GM23338 (cell line): ENCODE data around the gene FAM181B. TPM values are rescaled to one million over a fixed set of nuclear protein-coding genes. Genes with fewer than 3 reads are reported as not detected.

ENCODE experiments used
- ATAC-seq: fragments of 200-7000 bp; cut with Tn5 transposase; 3 replicates; pipeline ENCODE4 v1.9.1; 2020
- DNase-seq: peaks from one replicate; pipeline ENCODE4 v3.0.0-alpha.2; 2015; ENCODE audit warnings: low spot score
- H2AFZ ChIP-seq: fragments of 200-600 bp; sonication (generic); 2 replicates; pipeline ENCODE4 v1.8.0; 2016; ENCODE audit warnings: antibody characterized with exemption, mild to moderate bottlenecking, moderate library complexity
- H3F3A ChIP-seq: fragments of 200-600 bp; sonication (generic); replicated peaks from 2 replicates; pipeline ENCODE4 v1.8.0; 2017; ENCODE audit warnings: antibody characterized with exemption, mixed run types, low read depth
- H3K27ac ChIP-seq: fragments of 200-600 bp; sonication (generic); 2 replicates; pipeline ENCODE4 v1.6.1; 2016; ENCODE audit warnings: low read depth
- H3K27me3 ChIP-seq: fragments of 200-600 bp; sonication (generic); 2 replicates; pipeline ENCODE4 v1.8.0; 2016; ENCODE audit warnings: mild to moderate bottlenecking, mixed run types, moderate library complexity; ENCODE audit not compliant: insufficient read depth
- H3K36me3 ChIP-seq: fragments of 200-600 bp; sonication (generic); 2 replicates; pipeline ENCODE4 v1.8.0; 2016; ENCODE audit warnings: mild to moderate bottlenecking; ENCODE audit not compliant: insufficient read depth
- H3K4me1 ChIP-seq: fragments of 200-600 bp; sonication (generic); 2 replicates; pipeline ENCODE4 v1.8.0; 2016; ENCODE audit warnings: mild to moderate bottlenecking, moderate library complexity; ENCODE audit not compliant: insufficient read depth
- H3K4me2 ChIP-seq: fragments of 200-600 bp; sonication (generic); 2 replicates; pipeline ENCODE4 v1.7.1; 2017; ENCODE audit warnings: mixed run types
- H3K4me3 ChIP-seq: fragments of 200-600 bp; sonication (generic); 2 replicates; pipeline ENCODE4 v1.6.1; 2016; ENCODE audit warnings: mixed run types
- H3K79me2 ChIP-seq: fragments of 200-600 bp; sonication (generic); replicated peaks from 2 replicates; pipeline ENCODE4 v1.8.0; 2017; ENCODE audit warnings: mild to moderate bottlenecking; ENCODE audit not compliant: insufficient read depth
- H3K9me2 ChIP-seq: fragments of 200-600 bp; sonication (generic); 2 replicates; pipeline ENCODE4 v1.8.0; 2017; ENCODE audit not compliant: insufficient read depth
- H4K20me1 ChIP-seq: fragments of 200-600 bp; sonication (generic); replicated peaks from 2 replicates; pipeline ENCODE4 v1.8.0; 2017; ENCODE audit warnings: mild to moderate bottlenecking; ENCODE audit not compliant: insufficient read depth
- H3K27ac Mint-ChIP-seq: 2 replicates; pipeline ENCODE4 v1.8.0; 2020; ENCODE audit warnings: inconsistent platforms, mild to moderate bottlenecking, moderate library complexity, mixed read lengths
- H3K27me3 Mint-ChIP-seq: 3 replicates; pipeline ENCODE4 v1.8.0; 2022; ENCODE audit warnings: low read depth, mild to moderate bottlenecking, moderate library complexity, mixed read lengths, inconsistent platforms; ENCODE audit not compliant: insufficient read depth, poor library complexity
- H3K36me3 Mint-ChIP-seq: 3 replicates; pipeline ENCODE4 v1.8.0; 2021; ENCODE audit warnings: low read depth, mild to moderate bottlenecking, inconsistent platforms, moderate library complexity, mixed read lengths
- H3K4me1 Mint-ChIP-seq: 3 replicates; pipeline ENCODE4 v1.8.0; 2020; ENCODE audit warnings: mild to moderate bottlenecking, inconsistent platforms, mixed read lengths
- H3K4me3 Mint-ChIP-seq: 3 replicates; pipeline ENCODE4 v1.8.0; 2021; ENCODE audit warnings: moderate library complexity, mild to moderate bottlenecking, inconsistent platforms, mixed read lengths
- H3K9me3 Mint-ChIP-seq: 3 replicates; pipeline ENCODE4 v1.8.0; 2020; ENCODE audit warnings: moderate library complexity, mild to moderate bottlenecking, inconsistent platforms, mixed read lengths
- NANOG ChIP-seq: IDR thresholded peaks from 2 replicates; pipeline ENCODE4 v1.6.1; 2016; ENCODE audit warnings: antibody characterized with exemption, borderline replicate concordance
- POLR2AphosphoS5 ChIP-seq: IDR thresholded peaks from 2 replicates; pipeline ENCODE4 v1.6.1; 2016; ENCODE audit warnings: antibody characterized with exemption, low read depth
- STAT1 ChIP-seq: IDR thresholded peaks from one replicate; pipeline ENCODE4 v1.6.1; 2016; ENCODE audit warnings: antibody characterized with exemption; ENCODE audit not compliant: unreplicated experiment
- ZNF114 ChIP-seq: fragments of 250-450 bp; sonication (Bioruptor Pico); IDR thresholded peaks from 2 replicates; pipeline ENCODE4 v1.5.0; 2020; ENCODE audit warnings: mild to moderate bottlenecking, moderate library complexity
- polyA plus RNA-seq: library from polyadenylated mRNA; unstranded; fragments of >200 nt; fragmentation: Nextera tagmentation; extraction: Ambion mirVana; gene quantifications from 2 replicates; pipeline ENCODE4 v1.2.1, GENCODE V29; 2016
- total RNA-seq: library from RNA; depleted of rRNA; stranded (reverse); fragments of >200 nt; shearing (Covaris generic); gene quantifications from 2 replicates; pipeline ENCODE4 v1.2.3, GENCODE V29; 2014
- TF ChIP-seq, protein P1 (sequence below): fragments of 250-450 bp; sonication (Bioruptor Pico); IDR thresholded peaks from 2 replicates; pipeline ENCODE4 v1.5.0; 2020; ENCODE audit warnings: mild to moderate bottlenecking, moderate library complexity
- TF ChIP-seq, protein P2 (sequence below), 2 experiments: fragments of 200-600 bp in 1 of 2; sonication (generic) in 1 of 2; conservative IDR thresholded peaks; 2 replicates each; pipeline versions ENCODE4 v1.5.1 to v1.6.1; 2016 to 2017; ENCODE audit warnings: antibody characterized with exemption in 2 of 2, low read depth in 2 of 2, mild to moderate bottlenecking in 2 of 2, moderate library complexity in 1 of 2
- TF ChIP-seq, protein P3 (sequence below): IDR thresholded peaks from one replicate; pipeline ENCODE4 v1.6.1; 2018; ENCODE audit warnings: antibody characterized with exemption; ENCODE audit not compliant: unreplicated experiment

The FAM181B gene
- total and polyA plus RNA-seq, 2 experiments from 2014 or later, result 0.36 to 0.87 TPM

DNA sequence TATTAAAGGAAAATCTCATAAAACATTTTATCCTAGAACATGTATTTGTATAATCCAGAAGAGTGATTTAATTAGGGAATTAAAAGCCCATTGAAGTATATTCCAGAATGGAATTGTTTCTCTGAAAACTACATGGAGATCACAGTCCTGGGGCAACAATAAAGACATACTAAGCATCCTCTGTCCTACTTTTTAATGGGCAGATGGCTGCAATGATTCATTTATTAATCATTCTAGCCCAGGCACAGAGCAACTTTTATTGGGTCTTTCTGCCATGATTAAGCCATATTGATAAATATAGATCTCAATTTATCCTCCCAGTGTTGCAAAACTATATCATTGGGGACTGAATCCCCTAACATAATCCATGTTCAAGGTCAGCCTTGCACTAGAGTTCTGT, 22.0 kb downstream of the FAM181B start:
- Histone ChIP-seq H3K79me2 (no peaks in the 10 kb centered on the region), H3K4me1 (no peaks in the 10 kb centered on the region), H2AFZ (no peak overlapping the region), H3K36me3 (no peaks in the 10 kb centered on the region), H3K9me2 (no peaks in the 10 kb centered on the region), H4K20me1 (no peaks in the 10 kb centered on the region), H3F3A (no peaks in the 10 kb centered on the region), H3K27me3 (no peaks in the 10 kb centered on the region), H3K4me2 (no peak overlapping the region), H3K4me3 (no peak overlapping the region), H3K27ac (no peak overlapping the region)
- peaks cover 2% of the 10 kb centered on the region for H3K27me3 Mint-ChIP-seq
- TF ChIP-seq, protein P1, sequence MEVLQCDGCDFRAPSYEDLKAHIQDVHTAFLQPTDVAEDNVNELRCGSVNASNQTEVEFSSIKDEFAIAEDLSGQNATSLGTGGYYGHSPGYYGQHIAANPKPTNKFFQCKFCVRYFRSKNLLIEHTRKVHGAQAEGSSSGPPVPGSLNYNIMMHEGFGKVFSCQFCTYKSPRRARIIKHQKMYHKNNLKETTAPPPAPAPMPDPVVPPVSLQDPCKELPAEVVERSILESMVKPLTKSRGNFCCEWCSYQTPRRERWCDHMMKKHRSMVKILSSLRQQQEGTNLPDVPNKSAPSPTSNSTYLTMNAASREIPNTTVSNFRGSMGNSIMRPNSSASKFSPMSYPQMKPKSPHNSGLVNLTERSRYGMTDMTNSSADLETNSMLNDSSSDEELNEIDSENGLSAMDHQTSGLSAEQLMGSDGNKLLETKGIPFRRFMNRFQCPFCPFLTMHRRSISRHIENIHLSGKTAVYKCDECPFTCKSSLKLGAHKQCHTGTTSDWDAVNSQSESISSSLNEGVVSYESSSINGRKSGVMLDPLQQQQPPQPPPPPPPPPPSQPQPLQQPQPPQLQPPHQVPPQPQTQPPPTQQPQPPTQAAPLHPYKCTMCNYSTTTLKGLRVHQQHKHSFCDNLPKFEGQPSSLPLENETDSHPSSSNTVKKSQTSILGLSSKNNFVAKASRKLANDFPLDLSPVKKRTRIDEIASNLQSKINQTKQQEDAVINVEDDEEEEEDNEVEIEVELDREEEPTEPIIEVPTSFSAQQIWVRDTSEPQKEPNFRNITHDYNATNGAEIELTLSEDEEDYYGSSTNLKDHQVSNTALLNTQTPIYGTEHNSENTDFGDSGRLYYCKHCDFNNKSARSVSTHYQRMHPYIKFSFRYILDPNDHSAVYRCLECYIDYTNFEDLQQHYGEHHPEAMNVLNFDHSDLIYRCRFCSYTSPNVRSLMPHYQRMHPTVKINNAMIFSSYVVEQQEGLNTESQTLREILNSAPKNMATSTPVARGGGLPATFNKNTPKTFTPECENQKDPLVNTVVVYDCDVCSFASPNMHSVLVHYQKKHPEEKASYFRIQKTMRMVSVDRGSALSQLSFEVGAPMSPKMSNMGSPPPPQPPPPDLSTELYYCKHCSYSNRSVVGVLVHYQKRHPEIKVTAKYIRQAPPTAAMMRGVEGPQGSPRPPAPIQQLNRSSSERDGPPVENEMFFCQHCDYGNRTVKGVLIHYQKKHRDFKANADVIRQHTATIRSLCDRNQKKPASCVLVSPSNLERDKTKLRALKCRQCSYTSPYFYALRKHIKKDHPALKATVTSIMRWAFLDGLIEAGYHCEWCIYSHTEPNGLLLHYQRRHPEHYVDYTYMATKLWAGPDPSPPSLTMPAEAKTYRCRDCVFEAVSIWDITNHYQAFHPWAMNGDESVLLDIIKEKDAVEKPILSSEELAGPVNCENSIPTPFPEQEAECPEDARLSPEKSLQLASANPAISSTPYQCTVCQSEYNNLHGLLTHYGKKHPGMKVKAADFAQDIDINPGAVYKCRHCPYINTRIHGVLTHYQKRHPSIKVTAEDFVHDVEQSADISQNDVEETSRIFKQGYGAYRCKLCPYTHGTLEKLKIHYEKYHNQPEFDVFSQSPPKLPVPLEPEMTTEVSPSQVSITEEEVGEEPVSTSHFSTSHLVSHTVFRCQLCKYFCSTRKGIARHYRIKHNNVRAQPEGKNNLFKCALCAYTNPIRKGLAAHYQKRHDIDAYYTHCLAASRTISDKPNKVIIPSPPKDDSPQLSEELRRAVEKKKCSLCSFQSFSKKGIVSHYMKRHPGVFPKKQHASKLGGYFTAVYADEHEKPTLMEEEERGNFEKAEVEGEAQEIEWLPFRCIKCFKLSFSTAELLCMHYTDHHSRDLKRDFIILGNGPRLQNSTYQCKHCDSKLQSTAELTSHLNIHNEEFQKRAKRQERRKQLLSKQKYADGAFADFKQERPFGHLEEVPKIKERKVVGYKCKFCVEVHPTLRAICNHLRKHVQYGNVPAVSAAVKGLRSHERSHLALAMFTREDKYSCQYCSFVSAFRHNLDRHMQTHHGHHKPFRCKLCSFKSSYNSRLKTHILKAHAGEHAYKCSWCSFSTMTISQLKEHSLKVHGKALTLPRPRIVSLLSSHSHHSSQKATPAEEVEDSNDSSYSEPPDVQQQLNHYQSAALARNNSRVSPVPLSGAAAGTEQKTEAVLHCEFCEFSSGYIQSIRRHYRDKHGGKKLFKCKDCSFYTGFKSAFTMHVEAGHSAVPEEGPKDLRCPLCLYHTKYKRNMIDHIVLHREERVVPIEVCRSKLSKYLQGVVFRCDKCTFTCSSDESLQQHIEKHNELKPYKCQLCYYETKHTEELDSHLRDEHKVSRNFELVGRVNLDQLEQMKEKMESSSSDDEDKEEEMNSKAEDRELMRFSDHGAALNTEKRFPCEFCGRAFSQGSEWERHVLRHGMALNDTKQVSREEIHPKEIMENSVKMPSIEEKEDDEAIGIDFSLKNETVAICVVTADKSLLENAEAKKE (CRISPR knock-in tag), result no peak
- TF ChIP-seq, protein P2, sequence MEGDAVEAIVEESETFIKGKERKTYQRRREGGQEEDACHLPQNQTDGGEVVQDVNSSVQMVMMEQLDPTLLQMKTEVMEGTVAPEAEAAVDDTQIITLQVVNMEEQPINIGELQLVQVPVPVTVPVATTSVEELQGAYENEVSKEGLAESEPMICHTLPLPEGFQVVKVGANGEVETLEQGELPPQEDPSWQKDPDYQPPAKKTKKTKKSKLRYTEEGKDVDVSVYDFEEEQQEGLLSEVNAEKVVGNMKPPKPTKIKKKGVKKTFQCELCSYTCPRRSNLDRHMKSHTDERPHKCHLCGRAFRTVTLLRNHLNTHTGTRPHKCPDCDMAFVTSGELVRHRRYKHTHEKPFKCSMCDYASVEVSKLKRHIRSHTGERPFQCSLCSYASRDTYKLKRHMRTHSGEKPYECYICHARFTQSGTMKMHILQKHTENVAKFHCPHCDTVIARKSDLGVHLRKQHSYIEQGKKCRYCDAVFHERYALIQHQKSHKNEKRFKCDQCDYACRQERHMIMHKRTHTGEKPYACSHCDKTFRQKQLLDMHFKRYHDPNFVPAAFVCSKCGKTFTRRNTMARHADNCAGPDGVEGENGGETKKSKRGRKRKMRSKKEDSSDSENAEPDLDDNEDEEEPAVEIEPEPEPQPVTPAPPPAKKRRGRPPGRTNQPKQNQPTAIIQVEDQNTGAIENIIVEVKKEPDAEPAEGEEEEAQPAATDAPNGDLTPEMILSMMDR (conservative IDR thresholded peaks at IDR 0.05; ENCODE audit: low read depth in 2 of 2), result no peak
- TF ChIP-seq POLR2AphosphoS5 (no peak), STAT1 (no peak), ZNF114 (no peak), NANOG (no peak)
- TF ChIP-seq, protein P3, sequence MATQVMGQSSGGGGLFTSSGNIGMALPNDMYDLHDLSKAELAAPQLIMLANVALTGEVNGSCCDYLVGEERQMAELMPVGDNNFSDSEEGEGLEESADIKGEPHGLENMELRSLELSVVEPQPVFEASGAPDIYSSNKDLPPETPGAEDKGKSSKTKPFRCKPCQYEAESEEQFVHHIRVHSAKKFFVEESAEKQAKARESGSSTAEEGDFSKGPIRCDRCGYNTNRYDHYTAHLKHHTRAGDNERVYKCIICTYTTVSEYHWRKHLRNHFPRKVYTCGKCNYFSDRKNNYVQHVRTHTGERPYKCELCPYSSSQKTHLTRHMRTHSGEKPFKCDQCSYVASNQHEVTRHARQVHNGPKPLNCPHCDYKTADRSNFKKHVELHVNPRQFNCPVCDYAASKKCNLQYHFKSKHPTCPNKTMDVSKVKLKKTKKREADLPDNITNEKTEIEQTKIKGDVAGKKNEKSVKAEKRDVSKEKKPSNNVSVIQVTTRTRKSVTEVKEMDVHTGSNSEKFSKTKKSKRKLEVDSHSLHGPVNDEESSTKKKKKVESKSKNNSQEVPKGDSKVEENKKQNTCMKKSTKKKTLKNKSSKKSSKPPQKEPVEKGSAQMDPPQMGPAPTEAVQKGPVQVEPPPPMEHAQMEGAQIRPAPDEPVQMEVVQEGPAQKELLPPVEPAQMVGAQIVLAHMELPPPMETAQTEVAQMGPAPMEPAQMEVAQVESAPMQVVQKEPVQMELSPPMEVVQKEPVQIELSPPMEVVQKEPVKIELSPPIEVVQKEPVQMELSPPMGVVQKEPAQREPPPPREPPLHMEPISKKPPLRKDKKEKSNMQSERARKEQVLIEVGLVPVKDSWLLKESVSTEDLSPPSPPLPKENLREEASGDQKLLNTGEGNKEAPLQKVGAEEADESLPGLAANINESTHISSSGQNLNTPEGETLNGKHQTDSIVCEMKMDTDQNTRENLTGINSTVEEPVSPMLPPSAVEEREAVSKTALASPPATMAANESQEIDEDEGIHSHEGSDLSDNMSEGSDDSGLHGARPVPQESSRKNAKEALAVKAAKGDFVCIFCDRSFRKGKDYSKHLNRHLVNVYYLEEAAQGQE, result no peak
- no peaks in the 10 kb centered on the region for H3K36me3 Mint-ChIP-seq
- no peaks in the 10 kb centered on the region; the same call in 2 of the 3 replicates for H3K4me1 Mint-ChIP-seq
- H3K4me3 Mint-ChIP-seq, result no peak overlapping the region
- no peaks in the 10 kb centered on the region for H3K9me3 Mint-ChIP-seq
- DNase-seq (no peak), ATAC-seq (no peak)
- H3K27ac Mint-ChIP-seq, result no peak overlapping the region
